Fibroblast of skin of left quadriceps (primary cell): ENCODE data around the gene SLC25A43.
A peak's percentile ranks its signal among the peaks of the same experiment; 100 is the strongest.
"Not testable (repeated sequence)": the region's sequence is repeated elsewhere in the genome, so short reads cannot be mapped to it uniquely, and the experiment has no call there.

Experiments used
- DNase-seq, 2 experiments: peaks; one replicate each; pipeline ENCODE4 v3.0.0-alpha.2; 2013; ENCODE audit warnings: low read depth in 2 of 2

Gene SLC25A43

DNA sequence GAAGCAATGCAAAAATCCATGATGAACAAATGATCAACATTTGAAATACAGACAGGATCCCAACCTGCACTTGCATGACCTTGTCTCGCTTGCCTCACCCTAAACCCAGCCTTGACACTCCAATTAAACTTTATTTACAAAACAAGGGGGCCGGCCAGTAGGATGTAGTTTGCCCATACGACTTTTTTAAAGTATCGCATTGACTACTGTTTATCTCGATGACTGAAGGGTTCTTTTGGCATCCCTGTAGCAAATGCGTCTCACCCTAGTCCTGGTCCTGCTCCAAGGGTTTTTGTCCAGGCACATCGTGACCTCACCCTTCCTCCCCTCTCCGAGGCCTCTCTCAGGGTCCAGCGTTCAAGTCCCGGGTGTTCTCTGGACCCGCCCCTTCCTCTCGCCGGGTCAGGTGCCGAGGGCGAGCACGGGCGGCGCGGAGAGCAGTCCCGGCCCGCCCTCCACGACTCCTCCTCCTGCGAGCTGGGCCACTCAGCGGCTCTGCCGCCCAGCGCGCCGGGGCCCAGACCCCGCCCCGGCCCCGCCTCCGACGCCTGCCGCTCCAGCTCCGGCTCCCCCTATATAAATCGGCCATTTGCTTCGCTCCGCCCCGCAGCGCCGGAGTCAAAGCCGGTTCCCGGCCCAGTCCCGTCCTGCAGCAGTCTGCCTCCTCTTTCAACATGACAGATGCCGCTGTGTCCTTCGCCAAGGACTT is 68.9 kb downstream of the SLC25A43 start, which contains the start of gene SLC25A5:
TSS of gene SLC25A5 (plus strand) at position 603 of the 709 bp plus-strand sequence. CDS start at position 675, 72 bp downstream.
- peak; percentile 46 to 49 for DNase-seq

- peak; percentile 49 to 50 for DNase-seq
Measured at GRCh38 chrX:119468551-119469312, 69.6 kb downstream of the SLC25A43 start.

DNA sequence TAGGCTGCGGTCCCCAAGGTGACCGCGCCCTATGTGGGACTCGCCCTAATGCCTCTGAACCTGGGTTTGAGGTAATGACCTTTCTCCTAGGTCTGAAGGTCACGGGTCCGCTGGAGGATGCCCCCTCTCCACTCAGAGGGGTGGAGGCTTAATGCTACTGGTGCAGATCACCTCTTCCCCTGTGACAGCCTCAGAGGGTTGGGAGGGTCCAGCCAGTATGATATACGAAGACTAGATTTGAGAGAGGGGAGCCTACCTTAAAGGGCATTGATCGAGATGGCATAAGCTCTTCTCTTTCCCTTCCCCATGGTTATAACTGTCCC is 70.1 kb downstream of the SLC25A43 start:
- DNase-seq: no peak

GRCh38 chrX:119474615-119475388 is 75.7 kb downstream of the SLC25A43 start:
- no peak for DNase-seq

- no peak for DNase-seq
Measured at GRCh38 chrX:119475389-119476101, 76.4 kb downstream of the SLC25A43 start.

DNA sequence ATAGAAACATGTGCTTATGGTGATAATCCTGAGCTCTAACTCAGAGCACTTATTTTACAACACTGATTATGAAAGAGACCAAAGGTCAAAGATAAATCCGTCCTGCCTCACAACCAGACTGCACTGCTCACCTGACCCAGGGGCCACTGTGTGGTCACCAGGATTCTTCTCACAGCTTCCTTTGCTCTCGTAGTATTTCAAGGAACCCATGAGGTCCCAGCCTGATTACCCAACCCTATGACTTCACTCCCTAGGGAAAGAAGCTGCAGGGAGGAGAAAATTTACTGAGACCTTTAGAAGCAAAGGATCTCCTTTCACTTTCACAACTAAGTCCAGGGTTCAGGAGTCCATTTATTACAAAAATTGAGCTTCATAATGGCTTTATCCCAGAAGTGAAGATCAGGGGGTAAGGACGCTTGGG is 78.7 kb downstream of the SLC25A43 start:
- DNase-seq: peak; percentile 49 to 53

GRCh38 chrX:119478504-119478903 is 79.4 kb downstream of the SLC25A43 start:
- no peak for DNase-seq

DNA sequence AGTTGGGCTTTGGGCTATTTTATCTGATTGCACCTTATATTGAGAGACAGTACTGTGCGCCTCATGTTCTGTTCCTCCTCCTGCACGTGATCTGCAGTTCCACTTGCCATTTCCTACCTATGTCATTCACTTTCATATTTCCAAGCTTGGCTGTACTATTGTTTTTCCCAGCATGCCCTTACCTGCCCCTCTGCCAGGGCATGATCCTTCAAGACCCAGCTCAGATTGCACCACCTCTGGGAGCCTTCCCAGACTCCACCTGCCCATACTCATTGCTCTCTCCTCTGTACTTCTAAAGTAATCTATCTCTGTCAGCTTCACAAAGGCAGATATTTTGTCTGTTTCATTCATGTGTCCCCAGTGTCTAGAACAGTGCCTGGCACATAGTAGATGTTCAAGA is 80.7 kb downstream of the SLC25A43 start:
- no peak for DNase-seq

DNA sequence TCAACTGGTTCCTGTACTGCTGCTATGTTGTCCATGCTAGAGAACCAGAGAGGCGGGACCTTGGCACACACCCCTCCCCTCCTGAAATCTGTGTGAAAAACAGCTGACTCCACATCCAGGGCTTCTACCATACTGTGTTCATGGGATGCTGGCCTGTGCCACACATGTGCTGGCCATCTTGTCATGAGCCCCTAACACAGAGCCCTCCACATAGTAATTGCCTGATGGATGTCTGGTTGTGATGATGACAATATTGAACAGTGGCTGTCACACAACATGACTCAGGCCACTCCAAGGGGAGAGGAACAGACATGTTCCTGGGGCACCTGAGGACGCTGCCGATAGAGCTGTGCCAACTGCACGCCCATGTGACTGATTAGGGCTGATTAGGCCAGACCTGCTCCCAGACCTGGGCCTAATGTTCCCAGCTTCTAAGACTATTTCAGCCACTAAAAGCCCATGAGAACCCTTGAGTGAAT is 82.2 kb downstream of the SLC25A43 start:
- DNase-seq: no peak

- DNase-seq: no peak
Measured at GRCh38 chrX:119482041-119482440, 82.9 kb downstream of the SLC25A43 start.

DNA sequence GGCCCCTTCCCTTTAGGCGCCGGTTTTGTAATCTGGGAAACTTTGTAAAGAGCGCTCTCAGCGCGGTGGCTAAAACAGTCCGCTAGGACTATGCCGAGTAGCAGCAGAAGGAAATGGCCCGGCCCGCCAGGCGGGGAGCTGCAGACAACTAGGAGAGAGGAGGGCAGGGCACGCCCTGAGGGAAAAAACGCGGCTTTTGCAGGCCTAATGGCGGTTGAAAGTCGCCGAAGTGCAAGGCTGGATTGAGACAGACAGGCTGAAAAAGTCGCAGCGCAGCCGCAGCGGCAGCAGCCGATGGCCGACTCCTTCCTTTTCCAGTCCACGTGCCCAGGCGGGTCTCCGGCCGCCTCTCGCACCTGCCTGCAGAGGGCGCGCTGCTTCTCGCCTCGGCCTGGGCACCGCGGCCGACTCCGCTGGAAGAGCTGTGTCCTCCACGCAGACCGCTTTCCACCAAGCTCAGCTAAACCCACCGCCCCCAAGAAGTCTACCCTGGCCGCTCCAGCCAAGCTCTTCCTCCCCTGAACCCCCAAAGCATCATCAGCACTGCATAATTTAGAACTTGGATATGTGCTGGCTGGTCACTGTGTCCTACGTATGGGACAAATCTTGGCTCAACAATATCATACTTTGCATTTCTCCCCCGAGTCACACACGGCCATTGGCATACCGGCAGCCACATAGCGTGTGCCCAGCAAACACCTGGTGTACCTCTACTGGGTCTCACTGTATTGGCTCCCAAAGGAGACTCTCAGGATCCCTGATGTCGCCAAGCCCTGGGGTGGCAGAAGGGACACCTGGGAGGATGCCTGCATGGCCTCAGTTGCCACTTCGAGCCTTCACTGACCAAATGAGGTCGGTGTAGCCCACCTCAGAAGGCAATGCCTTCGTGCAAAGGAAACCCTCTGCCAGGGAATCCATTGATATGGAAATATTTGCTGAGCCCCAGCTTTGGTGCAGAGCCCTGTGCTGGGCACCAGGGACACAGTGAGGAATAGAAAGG is 83.6 kb downstream of the SLC25A43 start:
- peak in 1 of 2 experiments; percentile 7 for DNase-seq

- no peak for DNase-seq
Measured at GRCh38 chrX:119486745-119487144, 87.6 kb downstream of the SLC25A43 start.

DNA sequence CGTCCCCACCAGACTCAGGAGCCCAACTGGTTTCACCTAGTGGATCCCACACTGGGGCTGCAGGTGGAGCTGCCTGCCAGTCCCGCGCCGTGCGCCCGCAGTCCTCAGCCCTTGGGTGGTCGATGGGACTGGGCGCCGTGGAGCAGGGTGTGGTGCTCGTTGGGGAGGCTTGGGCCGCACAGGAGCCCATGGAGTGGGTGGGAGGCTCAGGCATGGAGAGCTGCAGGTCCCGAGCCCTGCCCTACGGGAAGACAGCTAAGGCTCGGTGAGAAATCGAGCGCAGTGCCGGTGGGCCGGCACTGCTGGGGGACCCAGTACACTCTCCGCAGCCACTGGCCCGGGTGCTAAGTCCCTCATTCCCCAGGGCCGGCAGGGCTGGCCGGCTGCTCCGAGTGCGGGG is 88.6 kb downstream of the SLC25A43 start:
- DNase-seq: not testable (repeated sequence)

DNA sequence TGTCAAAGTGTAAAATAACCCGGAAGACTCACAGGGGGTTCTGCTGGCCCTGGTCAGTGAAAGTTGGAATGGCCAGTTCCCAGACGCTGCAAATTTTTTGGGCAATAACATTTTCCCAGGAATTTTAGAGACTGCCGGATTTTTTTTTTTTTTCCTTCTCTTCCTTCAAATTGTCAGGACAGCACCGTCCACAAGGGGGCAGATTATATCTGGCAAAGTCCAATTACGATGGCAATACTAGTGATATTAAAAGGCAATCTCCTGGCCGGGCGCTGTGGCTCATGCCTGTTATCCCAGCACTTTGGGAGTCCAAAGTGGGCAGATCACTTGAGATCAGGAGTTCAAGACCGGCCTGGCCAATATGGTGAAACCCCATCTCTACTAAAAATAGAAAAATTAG is 89.6 kb downstream of the SLC25A43 start:
- peak in 1 of 2 experiments; percentile 20 for DNase-seq

- no peak for DNase-seq
Measured at GRCh38 chrX:119489212-119490074, 90.3 kb downstream of the SLC25A43 start.

DNA sequence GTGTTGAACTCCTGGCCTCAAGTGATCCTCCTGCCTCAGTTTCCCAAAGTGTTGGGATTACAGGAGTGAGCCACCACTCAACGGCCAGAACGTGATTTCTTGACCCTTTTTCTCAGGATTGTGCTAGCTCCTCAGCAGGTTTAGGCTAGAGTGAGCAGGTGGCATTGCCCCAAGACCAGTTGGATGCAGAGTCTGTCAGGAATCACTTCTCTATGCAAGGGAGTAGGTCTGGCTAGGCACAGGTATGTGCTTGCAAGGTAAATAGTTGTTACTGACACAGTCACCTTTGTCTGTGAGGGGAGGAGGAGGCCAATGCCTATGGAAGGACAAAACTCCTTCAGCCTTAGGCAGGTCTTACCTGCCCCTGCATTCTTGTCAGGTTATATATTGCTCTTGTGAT is 93.3 kb downstream of the SLC25A43 start:
- no peak for DNase-seq

- not testable (repeated sequence) for DNase-seq
Measured at GRCh38 chrX:119493851-119494495, 94.8 kb downstream of the SLC25A43 start.
